Measurements from ENCODE around the gene APPL1. TPM values are rescaled to one million over a fixed set of nuclear protein-coding genes. Genes with fewer than 3 reads are reported as not detected.

APPL1 gene
- total and polyA plus RNA-seq, 9 of the 15 experiments (the other 6 are each of a cell fraction or from before 2014, with no cell fraction given), result 2.8 to 12.3 (median 7.1) TPM

- TF ChIP-seq, protein P1, sequence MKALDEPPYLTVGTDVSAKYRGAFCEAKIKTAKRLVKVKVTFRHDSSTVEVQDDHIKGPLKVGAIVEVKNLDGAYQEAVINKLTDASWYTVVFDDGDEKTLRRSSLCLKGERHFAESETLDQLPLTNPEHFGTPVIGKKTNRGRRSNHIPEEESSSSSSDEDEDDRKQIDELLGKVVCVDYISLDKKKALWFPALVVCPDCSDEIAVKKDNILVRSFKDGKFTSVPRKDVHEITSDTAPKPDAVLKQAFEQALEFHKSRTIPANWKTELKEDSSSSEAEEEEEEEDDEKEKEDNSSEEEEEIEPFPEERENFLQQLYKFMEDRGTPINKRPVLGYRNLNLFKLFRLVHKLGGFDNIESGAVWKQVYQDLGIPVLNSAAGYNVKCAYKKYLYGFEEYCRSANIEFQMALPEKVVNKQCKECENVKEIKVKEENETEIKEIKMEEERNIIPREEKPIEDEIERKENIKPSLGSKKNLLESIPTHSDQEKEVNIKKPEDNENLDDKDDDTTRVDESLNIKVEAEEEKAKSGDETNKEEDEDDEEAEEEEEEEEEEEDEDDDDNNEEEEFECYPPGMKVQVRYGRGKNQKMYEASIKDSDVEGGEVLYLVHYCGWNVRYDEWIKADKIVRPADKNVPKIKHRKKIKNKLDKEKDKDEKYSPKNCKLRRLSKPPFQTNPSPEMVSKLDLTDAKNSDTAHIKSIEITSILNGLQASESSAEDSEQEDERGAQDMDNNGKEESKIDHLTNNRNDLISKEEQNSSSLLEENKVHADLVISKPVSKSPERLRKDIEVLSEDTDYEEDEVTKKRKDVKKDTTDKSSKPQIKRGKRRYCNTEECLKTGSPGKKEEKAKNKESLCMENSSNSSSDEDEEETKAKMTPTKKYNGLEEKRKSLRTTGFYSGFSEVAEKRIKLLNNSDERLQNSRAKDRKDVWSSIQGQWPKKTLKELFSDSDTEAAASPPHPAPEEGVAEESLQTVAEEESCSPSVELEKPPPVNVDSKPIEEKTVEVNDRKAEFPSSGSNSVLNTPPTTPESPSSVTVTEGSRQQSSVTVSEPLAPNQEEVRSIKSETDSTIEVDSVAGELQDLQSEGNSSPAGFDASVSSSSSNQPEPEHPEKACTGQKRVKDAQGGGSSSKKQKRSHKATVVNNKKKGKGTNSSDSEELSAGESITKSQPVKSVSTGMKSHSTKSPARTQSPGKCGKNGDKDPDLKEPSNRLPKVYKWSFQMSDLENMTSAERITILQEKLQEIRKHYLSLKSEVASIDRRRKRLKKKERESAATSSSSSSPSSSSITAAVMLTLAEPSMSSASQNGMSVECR (CRISPR knock-in tag; IDR thresholded peaks at IDR 0.05), result no peak
- TF ChIP-seq HDAC8 (tag; IDR thresholded peaks at IDR 0.05) (no peak), MCM2 (IDR thresholded peaks at IDR 0.05; ENCODE audit: low read depth) (no peak), ZNF184 (CRISPR knock-in tag; IDR thresholded peaks at IDR 0.05) (no peak), BMI1 (IDR thresholded peaks at IDR 0.05; ENCODE audit: low read length) (no peak), NRF1 (conservative IDR thresholded peaks at IDR 0.05 in 1 of 2, IDR thresholded peaks at IDR 0.05 in 1 of 2) (no peak), MTA3 (IDR thresholded peaks at IDR 0.05; ENCODE audit: borderline replicate concordance) (no peak), MXI1 (IDR thresholded peaks at IDR 0.05; ENCODE audit: low read depth, low read length) (no peak), NUFIP1 (IDR thresholded peaks at IDR 0.05; ENCODE audit: partially characterized antibody) (no peak), NFE2L1 (tag; IDR thresholded peaks at IDR 0.05; ENCODE audit: borderline replicate concordance, low read depth) (no peak), MBD1 (CRISPR knock-in tag; IDR thresholded peaks at IDR 0.05) (no peak), SAP30 (IDR thresholded peaks at IDR 0.05; ENCODE audit: borderline replicate concordance, insufficient read depth, low read depth, low read length, poor library complexity, severe bottlenecking) (peak; percentile 53), TAF15 (IDR thresholded peaks at IDR 0.05; ENCODE audit: low read depth, low read length) (no peak)
- TF ChIP-seq, protein P2, sequence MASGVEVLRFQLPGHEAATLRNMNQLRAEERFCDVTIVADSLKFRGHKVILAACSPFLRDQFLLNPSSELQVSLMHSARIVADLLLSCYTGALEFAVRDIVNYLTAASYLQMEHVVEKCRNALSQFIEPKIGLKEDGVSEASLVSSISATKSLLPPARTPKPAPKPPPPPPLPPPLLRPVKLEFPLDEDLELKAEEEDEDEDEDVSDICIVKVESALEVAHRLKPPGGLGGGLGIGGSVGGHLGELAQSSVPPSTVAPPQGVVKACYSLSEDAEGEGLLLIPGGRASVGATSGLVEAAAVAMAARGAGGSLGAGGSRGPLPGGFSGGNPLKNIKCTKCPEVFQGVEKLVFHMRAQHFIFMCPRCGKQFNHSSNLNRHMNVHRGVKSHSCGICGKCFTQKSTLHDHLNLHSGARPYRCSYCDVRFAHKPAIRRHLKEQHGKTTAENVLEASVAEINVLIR (CRISPR knock-in tag; IDR thresholded peaks at IDR 0.05), result no peak
- TF ChIP-seq, protein P3, sequence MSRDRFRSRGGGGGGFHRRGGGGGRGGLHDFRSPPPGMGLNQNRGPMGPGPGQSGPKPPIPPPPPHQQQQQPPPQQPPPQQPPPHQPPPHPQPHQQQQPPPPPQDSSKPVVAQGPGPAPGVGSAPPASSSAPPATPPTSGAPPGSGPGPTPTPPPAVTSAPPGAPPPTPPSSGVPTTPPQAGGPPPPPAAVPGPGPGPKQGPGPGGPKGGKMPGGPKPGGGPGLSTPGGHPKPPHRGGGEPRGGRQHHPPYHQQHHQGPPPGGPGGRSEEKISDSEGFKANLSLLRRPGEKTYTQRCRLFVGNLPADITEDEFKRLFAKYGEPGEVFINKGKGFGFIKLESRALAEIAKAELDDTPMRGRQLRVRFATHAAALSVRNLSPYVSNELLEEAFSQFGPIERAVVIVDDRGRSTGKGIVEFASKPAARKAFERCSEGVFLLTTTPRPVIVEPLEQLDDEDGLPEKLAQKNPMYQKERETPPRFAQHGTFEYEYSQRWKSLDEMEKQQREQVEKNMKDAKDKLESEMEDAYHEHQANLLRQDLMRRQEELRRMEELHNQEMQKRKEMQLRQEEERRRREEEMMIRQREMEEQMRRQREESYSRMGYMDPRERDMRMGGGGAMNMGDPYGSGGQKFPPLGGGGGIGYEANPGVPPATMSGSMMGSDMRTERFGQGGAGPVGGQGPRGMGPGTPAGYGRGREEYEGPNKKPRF (IDR thresholded peaks at IDR 0.05; ENCODE audit: low read depth, low read length), result no peak
Measured at GRCh38 chr3:57227930-57228751, 612 bp downstream of the APPL1 start (continued).

Data from K562 (cell line).